ENCODE data around the gene SLC6A18.
"Not testable (repeated sequence)": the region's sequence is repeated elsewhere in the genome, so short reads cannot be mapped to it uniquely, and the experiment has no call there.

Gene SLC6A18

DNA sequence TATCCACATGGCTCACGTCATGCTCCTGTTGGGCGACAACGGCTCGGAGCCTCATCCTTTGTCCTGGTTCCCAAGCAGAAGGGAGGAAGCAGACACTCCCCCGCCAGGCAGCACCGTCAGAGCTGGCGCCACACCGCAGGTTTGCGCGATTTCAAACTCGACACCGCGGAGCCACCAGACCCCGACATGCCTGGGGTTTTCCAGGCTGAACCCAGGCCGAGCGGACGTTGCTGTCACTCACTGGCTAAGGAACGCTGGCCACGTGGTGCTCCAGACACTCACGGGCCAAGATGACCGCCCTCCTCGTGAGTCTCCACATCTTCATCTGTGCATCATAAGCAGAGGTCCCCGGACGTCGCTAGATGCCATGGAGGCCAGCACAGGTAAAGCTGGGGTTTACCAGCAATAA lies 60.7 kb downstream of the SLC6A18 start:
- TF ChIP-seq CTCF (conservative IDR thresholded peaks at IDR 0.05; ENCODE audit: low read depth, low read length), result no peak
- DNase-seq (ENCODE audit: low read depth), result no peak
- H3K4me3 ChIP-seq (ENCODE audit: low read depth, low read length), result no peak overlapping the region

DNA sequence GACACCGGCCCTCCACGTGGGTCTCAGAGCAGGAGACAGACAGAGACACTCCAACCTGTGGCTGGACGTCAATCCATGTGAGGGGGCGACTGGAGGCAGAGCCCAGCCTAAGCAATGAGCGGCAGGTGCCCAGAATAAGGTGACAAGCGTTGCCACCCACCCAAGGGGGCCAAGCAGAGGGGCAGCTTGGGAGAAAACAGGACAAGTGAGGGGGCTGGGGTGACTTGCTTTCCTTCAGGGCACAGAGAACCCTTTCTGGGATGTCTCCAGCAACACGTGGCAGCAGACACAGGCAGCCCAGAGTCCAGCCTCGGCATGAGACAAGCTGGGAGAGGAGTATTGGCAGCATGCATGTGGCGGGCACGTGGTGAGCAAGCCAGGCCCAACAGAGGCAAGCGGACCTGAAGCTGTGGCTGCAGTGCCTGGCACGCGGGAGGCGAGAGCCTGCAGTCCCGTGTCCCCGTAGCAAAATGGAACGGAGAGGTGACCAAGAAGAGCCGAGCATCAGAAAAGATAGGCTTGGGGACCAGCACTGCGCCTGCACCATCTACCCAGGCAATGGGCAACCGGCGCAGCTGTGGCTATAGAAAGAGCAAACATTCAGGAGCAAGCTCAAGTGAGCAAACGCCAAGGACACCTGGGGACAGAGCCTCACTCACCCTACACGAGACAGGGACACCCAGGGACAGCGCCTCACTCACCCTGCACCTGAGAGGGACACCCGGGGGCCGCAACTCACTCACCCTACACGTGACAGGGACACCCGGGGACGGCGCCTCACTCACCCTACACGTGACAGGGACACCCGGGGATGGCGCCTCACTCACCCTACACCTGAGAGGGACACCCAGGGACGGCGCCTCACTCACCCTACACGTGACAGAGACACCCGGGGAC lies 63.5 kb downstream of the SLC6A18 start:
- no peak overlapping the region for H3K4me3 ChIP-seq (ENCODE audit: low read depth, low read length)
- no peak for TF ChIP-seq CTCF (conservative IDR thresholded peaks at IDR 0.05; ENCODE audit: low read depth, low read length)
- no peak for DNase-seq (ENCODE audit: low read depth)

GRCh38 chr5:1289559-1289958 lies 64.4 kb downstream of the SLC6A18 start:
- not testable (repeated sequence) for H3K4me3 ChIP-seq (ENCODE audit: low read depth, low read length); DNase-seq (ENCODE audit: low read depth)

- DNase-seq (ENCODE audit: low read depth); H3K4me3 ChIP-seq (ENCODE audit: low read depth, low read length): not testable (repeated sequence)
Observed at GRCh38 chr5:1290956-1291355, 65.8 kb downstream of the SLC6A18 start.

DNA sequence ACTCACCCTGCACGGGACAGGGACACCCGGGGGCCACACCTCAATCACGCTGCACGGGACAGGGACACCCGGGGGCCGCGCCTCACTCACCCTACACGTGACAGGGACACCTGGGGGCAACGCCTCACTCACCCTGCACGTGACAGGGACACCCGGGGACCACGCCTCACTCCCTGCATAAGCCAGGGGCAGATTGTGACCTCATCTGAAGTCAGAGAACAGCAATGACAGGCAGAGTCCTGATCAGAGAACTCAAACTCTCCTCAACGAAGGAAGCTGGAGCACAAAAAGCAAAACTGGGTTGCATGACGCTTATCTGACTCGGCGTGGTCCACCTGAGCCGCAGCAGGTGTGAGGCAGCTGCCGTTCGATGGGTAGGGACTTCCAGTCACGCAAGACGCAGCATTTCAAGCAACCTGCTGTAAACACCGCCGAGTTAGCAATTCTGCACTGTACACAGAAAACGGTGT lies 66.5 kb downstream of the SLC6A18 start:
- DNase-seq (ENCODE audit: low read depth), result no peak
- H3K4me3 ChIP-seq (ENCODE audit: low read depth, low read length), result no peak overlapping the region
- no peak for TF ChIP-seq CTCF (conservative IDR thresholded peaks at IDR 0.05; ENCODE audit: low read depth, low read length)

- DNase-seq (ENCODE audit: low read depth), result no peak
- H3K4me3 ChIP-seq (ENCODE audit: low read depth, low read length), result no peak overlapping the region
- TF ChIP-seq CTCF (conservative IDR thresholded peaks at IDR 0.05; ENCODE audit: low read depth, low read length), result no peak
Observed at GRCh38 chr5:1292139-1292538, 67.0 kb downstream of the SLC6A18 start.

DNA sequence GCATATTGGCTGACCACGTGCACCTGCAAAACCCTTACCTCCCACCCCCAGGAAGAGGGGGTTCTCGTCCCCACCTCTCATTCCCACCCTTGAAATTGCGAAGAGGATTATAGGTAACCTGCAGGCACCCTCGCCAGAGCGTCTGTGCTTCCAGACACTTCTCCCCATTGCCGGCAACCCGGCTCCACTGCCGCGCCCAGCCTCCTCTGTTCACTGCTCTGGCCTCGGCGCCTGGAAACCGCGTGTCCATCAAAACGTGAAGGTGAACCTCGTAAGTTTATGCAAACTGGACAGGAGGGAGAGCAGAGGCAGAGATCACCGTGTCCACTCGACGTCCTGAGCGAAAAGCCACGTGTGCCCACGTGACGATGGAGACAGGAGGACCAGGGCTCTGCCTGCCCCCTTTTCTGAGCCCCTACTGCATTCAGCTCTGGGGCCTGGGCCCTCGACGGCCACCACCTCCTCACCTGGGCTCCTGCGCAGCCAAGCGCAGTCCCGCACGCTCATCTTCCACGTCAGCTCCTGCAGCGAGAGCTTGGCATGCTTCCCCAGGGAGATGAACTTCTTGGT lies 67.8 kb downstream of the SLC6A18 start:
- TF ChIP-seq CTCF (conservative IDR thresholded peaks at IDR 0.05; ENCODE audit: low read depth, low read length), result no peak
- no peak for DNase-seq (ENCODE audit: low read depth)
- no peak overlapping the region for H3K4me3 ChIP-seq (ENCODE audit: low read depth, low read length)

Measured in choroid plexus epithelial cell (primary cell).